Endodermal cell (in vitro differentiated cells): ENCODE results near the gene CFAP92. TPM values are rescaled to one million over a fixed set of nuclear protein-coding genes. Genes with fewer than 3 reads are reported as not detected.
A peak's percentile ranks its signal among the peaks of the same experiment; 100 is the strongest.

Experiments
- DNase-seq: peaks from one replicate; pipeline ENCODE4 v3.0.0-alpha.2; 2017
- H3K27ac ChIP-seq: 2 replicates; pipeline ENCODE4 v1.5.1; 2013; ENCODE audit warnings: mild to moderate bottlenecking, low read depth, low read length, moderate library complexity
- H3K27me3 ChIP-seq: 2 replicates; pipeline ENCODE4 v1.6.1; 2013; ENCODE audit warnings: mild to moderate bottlenecking, low read length, moderate library complexity; ENCODE audit not compliant: insufficient read depth, control insufficient read depth, poor library complexity, severe bottlenecking
- H3K36me3 ChIP-seq: 2 replicates; pipeline ENCODE4 v1.7.0; 2013; ENCODE audit warnings: mild to moderate bottlenecking, low read length, moderate library complexity; ENCODE audit not compliant: control insufficient read depth, insufficient read depth
- H3K4me1 ChIP-seq: one replicate; pipeline ENCODE4 v1.7.0; 2013; ENCODE audit warnings: low read length; ENCODE audit not compliant: control insufficient read depth, insufficient read depth
- H3K4me3 ChIP-seq: 2 replicates; pipeline ENCODE4 v1.5.1; 2013; ENCODE audit warnings: mild to moderate bottlenecking, low read length, moderate library complexity
- H3K9ac ChIP-seq: 2 replicates; pipeline ENCODE4 v1.6.1; 2013; ENCODE audit warnings: mild to moderate bottlenecking, low read length, moderate library complexity; ENCODE audit not compliant: poor library complexity, severe bottlenecking; ENCODE audit errors: extremely low read depth
- H3K9me3 ChIP-seq: 2 replicates; pipeline ENCODE4 v1.6.1; 2013; ENCODE audit warnings: mild to moderate bottlenecking, low read length, moderate library complexity; ENCODE audit not compliant: control insufficient read depth
- H3K27ac Mint-ChIP-seq: 2 replicates; pipeline ENCODE4 v1.8.0; 2020; ENCODE audit warnings: mixed read lengths
- H3K27me3 Mint-ChIP-seq: 2 replicates; pipeline ENCODE4 v1.8.0; 2021; ENCODE audit warnings: mild to moderate bottlenecking, mixed read lengths; ENCODE audit not compliant: insufficient read depth
- H3K36me3 Mint-ChIP-seq: 2 replicates; pipeline ENCODE4 v1.8.0; 2020; ENCODE audit warnings: low read depth, mixed read lengths
- H3K4me1 Mint-ChIP-seq: 2 replicates; pipeline ENCODE4 v1.8.0; 2020; ENCODE audit warnings: mixed read lengths
- H3K4me3 Mint-ChIP-seq: 2 replicates; pipeline ENCODE4 v1.8.0; 2020; ENCODE audit warnings: mild to moderate bottlenecking, moderate library complexity, mixed read lengths
- H3K9me3 Mint-ChIP-seq: 2 replicates; pipeline ENCODE4 v1.8.0; 2020; ENCODE audit warnings: mild to moderate bottlenecking, mixed read lengths
- WGBS, 2 experiments: methylation state at CpG; one replicate each; pipeline versions ENCODE4 v1.1.5 to v1.1.7; 2013; ENCODE audit warnings: missing lambda C conversion rate in 2 of 2, mixed read lengths in 1 of 2; ENCODE audit not compliant: insufficient coverage in 1 of 2, insufficient read length in 1 of 2; 5-methylcytosine and 5-hydroxymethylcytosine counted together
- total RNA-seq, 2 donors: library from RNA; stranded (reverse); fragmentation: NEBNext Ultra II Directional in 1 of 2; extraction: Animal tissue kit (Norgen Biotek cat#: 25700) in 1 of 2; gene quantifications; 2 replicates in 1 of 2; 3 replicates in 1 of 2; pipeline ENCODE4 v1.2.1, GENCODE V29; 2021
- TF ChIP-seq, protein P1 (sequence below): fragments of 200-600 bp; sonication (generic); conservative IDR thresholded peaks from 2 replicates; pipeline ENCODE4 v1.5.0; 2021; ENCODE audit warnings: antibody characterized with exemption, mild to moderate bottlenecking

The CFAP92 gene
- total RNA-seq, 2 donors from 2014 or later: 1.3 to 3.0 TPM

GRCh38 chr3:129025691-129026435 is 32.0 kb upstream of the CFAP92 start:
- peaks cover 4% of the 10 kb centered on the region for H3K9me3 ChIP-seq
- no peaks in the 10 kb centered on the region for H3K4me1 ChIP-seq
- DNase-seq: peak; percentile 48
- H3K36me3 ChIP-seq: no peaks in the 10 kb centered on the region
- H3K36me3 Mint-ChIP-seq: no peaks in the 10 kb centered on the region
- TF ChIP-seq, protein P1, sequence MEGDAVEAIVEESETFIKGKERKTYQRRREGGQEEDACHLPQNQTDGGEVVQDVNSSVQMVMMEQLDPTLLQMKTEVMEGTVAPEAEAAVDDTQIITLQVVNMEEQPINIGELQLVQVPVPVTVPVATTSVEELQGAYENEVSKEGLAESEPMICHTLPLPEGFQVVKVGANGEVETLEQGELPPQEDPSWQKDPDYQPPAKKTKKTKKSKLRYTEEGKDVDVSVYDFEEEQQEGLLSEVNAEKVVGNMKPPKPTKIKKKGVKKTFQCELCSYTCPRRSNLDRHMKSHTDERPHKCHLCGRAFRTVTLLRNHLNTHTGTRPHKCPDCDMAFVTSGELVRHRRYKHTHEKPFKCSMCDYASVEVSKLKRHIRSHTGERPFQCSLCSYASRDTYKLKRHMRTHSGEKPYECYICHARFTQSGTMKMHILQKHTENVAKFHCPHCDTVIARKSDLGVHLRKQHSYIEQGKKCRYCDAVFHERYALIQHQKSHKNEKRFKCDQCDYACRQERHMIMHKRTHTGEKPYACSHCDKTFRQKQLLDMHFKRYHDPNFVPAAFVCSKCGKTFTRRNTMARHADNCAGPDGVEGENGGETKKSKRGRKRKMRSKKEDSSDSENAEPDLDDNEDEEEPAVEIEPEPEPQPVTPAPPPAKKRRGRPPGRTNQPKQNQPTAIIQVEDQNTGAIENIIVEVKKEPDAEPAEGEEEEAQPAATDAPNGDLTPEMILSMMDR: no peak
- no peaks in the 10 kb centered on the region for H3K4me1 Mint-ChIP-seq
- H3K27me3 ChIP-seq: peaks cover 24% of the 10 kb centered on the region
- H3K9me3 Mint-ChIP-seq: peaks cover 16% of the 10 kb centered on the region
- peaks cover 64% of the 10 kb centered on the region for H3K27me3 Mint-ChIP-seq
- H3K9ac ChIP-seq: no peak overlapping the region
- H3K4me3 Mint-ChIP-seq: no peak overlapping the region
- peak overlapping the region; percentile 16 for H3K27ac ChIP-seq
- 91 to 94% methylated on average over 5 to 8 of the region's 8 CpGs for WGBS, 2 experiments
- H3K27ac Mint-ChIP-seq: no peak overlapping the region
- H3K4me3 ChIP-seq: no peak overlapping the region

GRCh38 chr3:129025108-129025507 is 31.2 kb upstream of the CFAP92 start:
- peaks cover 15% of the 10 kb centered on the region for H3K9me3 Mint-ChIP-seq
- TF ChIP-seq, protein P1: no peak
- H3K27me3 Mint-ChIP-seq: peaks cover 69% of the 10 kb centered on the region
- Histone ChIP-seq H3K27me3 (peaks cover 24% of the 10 kb centered on the region), H3K4me3 (no peak overlapping the region), H3K9ac (no peak overlapping the region), H3K9me3 (peaks cover under 1% of the 10 kb centered on the region), H3K4me1 (no peaks in the 10 kb centered on the region), H3K27ac (no peak overlapping the region), H3K36me3 (no peaks in the 10 kb centered on the region)
- H3K4me1 Mint-ChIP-seq: no peaks in the 10 kb centered on the region
- peak; percentile 39 for DNase-seq
- H3K36me3 Mint-ChIP-seq: no peaks in the 10 kb centered on the region
- no peak overlapping the region for H3K27ac Mint-ChIP-seq
- H3K4me3 Mint-ChIP-seq: no peak overlapping the region
- 91% methylated on average over 14 to 15 of the region's 15 CpGs for WGBS, 2 experiments

GRCh38 chr3:129023909-129024308 is 30.0 kb upstream of the CFAP92 start:
- TF ChIP-seq, protein P1: peak; percentile 60
- DNase-seq: peak; percentile 30
- no peak overlapping the region for H3K4me3 ChIP-seq
- H3K27ac ChIP-seq: no peak overlapping the region
- peaks cover 24% of the 10 kb centered on the region for H3K27me3 ChIP-seq
- Mint-ChIP-seq H3K36me3 (no peaks in the 10 kb centered on the region), H3K9me3 (peaks cover 12% of the 10 kb centered on the region), H3K4me3 (no peak overlapping the region), H3K27me3 (peaks cover 67% of the 10 kb centered on the region), H3K4me1 (no peaks in the 10 kb centered on the region), H3K27ac (no peak overlapping the region)
- 83 to 98% methylated on average over 1 to 2 of the region's 2 CpGs for WGBS, 2 experiments
- H3K9me3 ChIP-seq: no peaks in the 10 kb centered on the region
- H3K36me3 ChIP-seq: no peaks in the 10 kb centered on the region
- H3K9ac ChIP-seq: no peak overlapping the region
- no peaks in the 10 kb centered on the region for H3K4me1 ChIP-seq
